Smooth muscle cell of the brain vasculature (primary cell): ENCODE results near the gene VCPKMT.

Experiments
- DNase-seq: peaks from one replicate; pipeline ENCODE4 v3.0.0-alpha.2; 2012; ENCODE audit warnings: low read depth, low spot score

The VCPKMT gene

DNA sequence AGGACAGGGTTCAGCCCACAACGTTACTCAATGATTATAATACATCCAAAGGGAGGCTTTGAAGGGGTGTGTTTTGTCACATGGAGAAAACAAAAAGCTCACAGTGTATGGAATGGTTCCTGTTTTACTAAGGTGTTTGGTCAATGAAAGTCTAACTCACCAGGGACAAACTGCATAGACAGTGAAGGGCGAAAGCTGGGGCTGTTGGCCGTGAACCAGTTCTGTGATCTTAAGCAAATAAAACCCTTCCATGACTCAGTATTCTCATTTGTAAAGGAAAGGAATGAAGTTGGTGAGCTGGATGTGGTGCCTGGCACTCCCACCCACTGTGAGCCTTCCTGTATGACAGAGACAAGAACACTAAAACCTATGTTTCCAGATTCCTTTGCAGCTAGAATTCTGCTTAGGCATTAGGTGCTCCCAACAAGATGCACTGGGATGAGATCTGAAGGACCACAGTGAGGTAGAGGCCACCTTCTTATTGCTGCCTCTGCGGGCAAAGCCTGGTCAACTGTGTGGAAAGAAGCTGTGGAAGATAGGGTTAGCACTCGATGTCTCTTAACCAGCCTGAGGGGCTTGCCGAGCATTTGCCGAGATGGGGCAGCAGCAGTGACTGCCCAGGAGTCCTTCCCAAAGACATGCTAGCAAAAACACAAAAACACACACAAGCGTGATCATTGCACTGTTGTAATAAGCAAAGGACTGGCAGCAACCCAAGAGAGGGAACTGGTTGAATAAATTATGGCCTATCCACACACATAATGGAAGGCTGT lies 48.5 kb downstream of the VCPKMT start:
- DNase-seq: peak; percentile 44

DNA sequence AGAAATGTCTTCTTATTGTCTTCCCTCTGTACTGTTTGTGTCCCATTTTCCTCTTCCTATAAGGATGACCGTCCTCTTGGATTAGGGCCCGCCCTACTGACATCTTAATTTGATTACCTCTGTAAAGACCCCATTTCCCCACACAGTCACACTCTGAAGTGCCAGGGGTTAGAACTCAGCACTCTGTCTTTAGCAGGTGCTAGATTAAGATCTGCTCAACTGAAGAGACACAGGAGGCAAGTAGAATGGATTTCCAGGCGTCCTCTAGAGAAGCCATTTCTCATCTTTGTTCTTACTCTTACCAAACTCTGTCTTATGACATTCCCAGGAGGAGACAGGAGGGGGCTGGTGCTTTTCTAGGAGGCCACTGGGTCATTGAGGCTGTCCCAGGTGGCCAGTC lies 50.8 kb downstream of the VCPKMT start:
- no peak for DNase-seq

DNA sequence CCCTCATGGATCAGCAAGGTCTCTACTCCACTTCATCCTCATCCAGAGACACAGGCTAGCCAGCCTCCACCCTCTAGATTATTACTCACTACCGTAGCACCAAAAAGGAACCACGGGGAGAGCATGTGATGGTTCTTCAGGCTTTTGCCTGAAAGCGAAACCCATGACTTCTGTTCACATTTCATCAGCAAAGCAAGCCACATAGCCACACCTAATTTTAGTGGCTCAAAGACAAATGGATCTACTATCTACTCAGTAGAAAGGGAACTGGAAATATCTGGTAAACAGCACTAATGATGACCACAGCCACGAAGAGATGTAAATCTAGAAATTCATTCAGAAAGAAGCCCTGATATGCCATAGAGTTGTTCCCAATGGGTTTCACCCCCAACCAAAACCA lies 51.4 kb downstream of the VCPKMT start:
- no peak for DNase-seq

DNA sequence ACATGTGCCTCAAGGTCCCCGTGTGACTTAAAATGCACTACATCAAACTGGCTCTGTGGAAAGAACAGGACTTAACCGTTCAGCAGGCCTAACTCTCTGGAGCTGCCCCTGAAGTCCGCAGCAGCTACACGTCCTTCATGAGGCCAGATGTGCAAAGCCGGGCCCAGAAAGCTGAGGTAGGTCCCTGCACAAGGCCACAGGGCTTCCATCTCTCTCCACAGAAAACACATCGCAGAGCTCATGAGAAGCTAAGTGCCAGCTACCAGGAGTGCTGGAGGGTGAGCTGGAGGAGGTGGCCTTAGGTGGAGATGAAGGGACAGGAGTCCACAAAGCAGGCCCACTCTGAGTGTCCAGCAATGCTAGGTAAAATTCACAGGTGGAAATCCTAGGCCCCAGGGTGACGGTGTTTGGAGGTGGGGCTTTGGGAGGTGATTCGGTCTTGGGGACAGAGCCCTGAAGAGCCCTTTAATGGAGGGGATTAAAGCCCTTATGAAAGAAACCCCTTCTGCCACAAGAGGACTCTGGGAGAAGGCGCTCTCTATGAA lies 52.4 kb downstream of the VCPKMT start:
- DNase-seq: no peak

DNA sequence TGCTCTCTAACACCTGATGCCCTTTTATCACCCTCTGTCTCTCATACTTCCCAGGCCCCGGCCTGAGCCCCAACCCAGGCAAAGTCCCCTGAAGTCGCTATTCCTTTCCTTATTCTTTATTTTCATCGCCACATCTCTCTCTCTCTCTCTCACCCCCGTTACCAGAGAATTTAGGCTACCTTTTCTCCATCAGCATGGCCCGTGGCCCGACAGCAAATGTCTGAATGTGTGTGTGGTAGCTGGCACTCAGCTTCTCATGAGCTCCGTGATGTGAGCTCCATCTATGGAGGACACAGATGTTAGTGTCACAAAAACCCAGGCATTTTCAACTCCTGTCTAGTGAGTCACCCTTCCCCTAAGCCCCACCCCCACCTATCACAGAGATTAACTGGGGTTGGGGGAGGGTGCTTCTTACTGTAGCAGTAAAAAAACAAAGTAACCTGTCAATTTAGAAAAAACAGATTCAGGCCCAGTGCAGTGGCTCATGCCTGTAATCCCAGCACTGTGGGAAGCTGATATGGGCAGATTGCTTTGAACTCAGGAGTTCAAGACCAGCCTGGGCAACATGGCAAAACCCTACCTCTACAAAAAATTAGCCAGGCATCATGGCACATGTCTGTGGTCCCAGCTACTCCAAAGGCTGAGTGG lies 53.8 kb downstream of the VCPKMT start:
- DNase-seq: no peak

DNA sequence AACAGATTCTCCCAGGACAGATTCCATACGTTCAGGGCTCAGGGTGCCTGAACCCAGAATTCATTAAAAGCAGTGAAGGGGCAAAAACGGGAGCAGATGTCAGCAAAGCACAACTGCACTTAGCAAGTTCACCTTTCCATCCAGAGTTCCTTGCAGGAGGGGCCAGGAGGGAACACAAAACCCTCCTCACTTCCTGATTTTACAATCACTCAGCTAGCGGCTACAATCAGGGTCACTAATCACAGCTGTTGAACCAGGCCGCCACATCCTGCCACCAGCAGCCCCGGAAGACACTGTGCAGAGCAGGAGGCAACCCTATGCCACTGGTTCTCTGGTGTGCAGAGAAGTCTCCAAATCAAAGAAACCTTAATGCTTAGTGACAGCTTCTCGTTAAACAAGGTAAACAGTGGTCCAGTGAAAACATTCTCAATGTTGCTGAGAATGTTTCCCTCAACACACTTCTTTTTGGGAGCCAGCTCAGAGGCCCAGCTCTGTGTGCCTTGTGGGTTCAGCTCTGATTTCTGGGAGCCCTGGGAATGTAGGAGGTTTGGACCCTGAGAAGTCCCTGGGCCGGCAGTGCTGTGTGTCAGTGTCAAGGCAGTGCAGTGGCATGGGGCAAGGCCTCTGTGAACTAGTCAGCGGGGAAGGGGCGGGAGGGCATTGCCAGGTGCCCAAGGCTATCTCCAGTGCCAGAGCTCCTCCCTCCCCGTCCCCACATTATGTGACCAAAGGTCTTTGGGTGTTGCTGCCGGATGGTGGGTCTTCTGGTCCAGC lies 54.5 kb downstream of the VCPKMT start:
- DNase-seq: no peak

DNA sequence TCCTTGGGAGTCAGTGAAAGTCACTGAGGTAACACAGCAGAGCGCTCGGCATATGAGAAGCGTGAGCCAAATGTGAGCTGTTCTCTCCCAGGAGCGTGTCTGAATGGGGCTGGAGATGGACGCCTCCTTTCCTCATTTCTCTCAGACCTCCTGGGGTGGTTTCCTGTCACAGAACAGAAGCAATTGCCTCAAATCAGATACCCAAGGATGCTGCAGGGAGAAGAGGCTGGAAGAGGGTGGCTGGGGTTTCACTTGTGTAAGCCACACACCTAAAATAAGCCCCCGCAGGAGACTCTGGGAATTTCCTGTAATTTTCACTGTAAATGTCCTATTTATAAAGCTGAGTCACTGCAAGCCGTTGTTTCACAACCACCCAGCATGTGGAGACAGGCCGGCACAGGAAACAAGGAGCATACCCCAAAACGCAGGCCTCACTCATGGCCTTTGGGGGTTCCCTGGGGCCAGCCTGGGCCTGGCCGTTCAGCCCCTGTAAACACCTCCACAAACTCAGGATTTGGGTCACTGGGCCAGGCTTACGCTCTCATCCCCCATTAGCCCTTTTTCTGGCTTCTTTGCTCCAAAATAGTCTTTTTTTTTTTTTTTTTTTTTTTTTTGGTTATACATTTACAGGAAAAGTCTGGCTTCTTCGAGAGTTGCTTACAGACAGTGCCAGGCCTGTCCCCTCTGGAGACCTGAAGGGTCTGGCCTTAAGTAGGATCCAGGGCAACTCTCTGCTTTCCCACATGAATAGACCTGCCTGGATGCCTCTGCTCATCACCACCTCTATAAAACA lies 55.3 kb downstream of the VCPKMT start:
- DNase-seq: peak; percentile 75

DNA sequence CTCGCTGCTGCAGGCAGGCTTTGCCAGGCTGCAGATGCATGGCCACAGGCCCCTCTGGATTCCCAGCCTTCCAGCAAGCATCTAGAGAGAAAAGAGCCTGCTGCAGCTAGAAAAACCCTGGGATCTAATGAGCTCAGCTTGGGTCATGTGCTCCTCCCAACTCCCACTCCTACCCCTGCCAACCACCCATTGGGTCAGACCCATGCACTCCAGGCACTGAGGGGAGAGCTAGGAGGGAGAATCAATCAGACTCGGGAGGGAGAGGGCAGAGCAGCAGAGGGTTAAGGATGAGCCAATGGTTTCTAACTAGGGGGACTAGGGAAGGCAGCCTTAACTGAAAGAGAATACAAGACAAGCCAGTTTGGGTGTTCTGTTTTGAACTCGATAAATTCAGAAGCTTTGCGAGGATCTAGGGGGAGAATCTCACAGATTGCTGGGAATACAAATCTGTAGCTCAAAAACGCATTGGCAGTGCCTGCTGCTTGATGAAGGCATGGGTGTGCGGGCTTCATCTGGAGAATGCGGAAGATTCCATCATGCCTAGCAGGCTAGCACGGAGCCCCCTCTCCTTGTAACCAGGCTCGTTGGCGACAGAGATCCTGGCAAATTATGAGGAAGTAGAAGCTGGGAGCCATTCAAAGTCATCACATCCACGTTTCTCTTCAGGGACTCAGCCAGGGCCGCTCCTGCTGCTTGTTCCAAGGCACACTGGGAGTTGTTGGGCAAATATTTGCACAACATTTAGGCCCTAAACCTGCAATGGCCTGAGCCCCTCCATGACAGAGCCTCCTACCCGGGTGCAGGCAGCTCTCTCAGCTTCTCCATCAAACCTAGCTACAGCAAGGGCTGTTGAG lies 56.4 kb downstream of the VCPKMT start:
- no peak for DNase-seq
